ENCODE results near the gene DRAM2. TPM values are rescaled to one million over a fixed set of nuclear protein-coding genes. Genes with fewer than 3 reads are reported as not detected.

DRAM2 gene
- total RNA-seq, 4 donors from 2014 or later, result 33.5 to 58.9 (median 37.4) TPM

GRCh38 chr1:111145542-111145941 lies 5.6 kb upstream of the DRAM2 start:
- peaks cover 0 to 37% of the 10 kb centered on the region in 2 donors for H3K36me3 ChIP-seq
- ATAC-seq, result no peak
- TF ChIP-seq CTCF (IDR thresholded peaks at IDR 0.05) (no peak), POLR2A (IDR thresholded peaks at IDR 0.05) (no peak)
- WGBS, 2 donors (ENCODE audit: low coverage in 1 of 2), result 80% methylated on average over 1 of the region's 2 CpGs; no CpG with 5 or more reads in 1 of the 2 donors
- H3K4me3 ChIP-seq, result no peak overlapping the region
- peaks cover 0 to 35% (median 12%) of the 10 kb centered on the region in 3 donors for H3K4me1 ChIP-seq
- H3K9me3 ChIP-seq, result no peaks in the 10 kb centered on the region
- no peak overlapping the region for H3K27ac ChIP-seq
- H3K27me3 ChIP-seq, result no peaks in the 10 kb centered on the region

- no peak for ATAC-seq
Measured at GRCh38 chr1:111142356-111142975, 2.6 kb upstream of the DRAM2 start.

GRCh38 chr1:111141245-111142220 lies 1.6 kb upstream of the DRAM2 start:
- H3K27ac ChIP-seq, result no peak overlapping the region
- WGBS, 2 donors (ENCODE audit: low coverage in 1 of 2), result 36 to 46% methylated on average over 5 of the region's 5 CpGs
- no peak for ATAC-seq

More at GRCh38 chr1:111142356-111142975, 2.6 kb upstream of the DRAM2 start:
- H3K4me3 ChIP-seq, result no peak overlapping the region
- peaks cover 0 to 10% of the 10 kb centered on the region in 2 donors for H3K36me3 ChIP-seq
- TF ChIP-seq CTCF (IDR thresholded peaks at IDR 0.05), result no peak
- TF ChIP-seq POLR2A (IDR thresholded peaks at IDR 0.05), result no peak
- TF ChIP-seq POLR2AphosphoS5 (IDR thresholded peaks at IDR 0.05), result no peak
- no peak for TF ChIP-seq EP300 (IDR thresholded peaks at IDR 0.05)
- H3K4me1 ChIP-seq, result peaks cover 0 to 52% (median 16%) of the 10 kb centered on the region in 3 donors
- H3K9me3 ChIP-seq, result no peaks in the 10 kb centered on the region
- H3K27ac ChIP-seq, result no peak overlapping the region
- H3K27me3 ChIP-seq, result no peaks in the 10 kb centered on the region
- WGBS, 2 donors (ENCODE audit: low coverage in 1 of 2), result 55 to 56% methylated on average over 3 to 5 of the region's 5 CpGs

GRCh38 chr1:111140680-111140967 lies 731 bp upstream of the DRAM2 start:
- WGBS, 2 donors (ENCODE audit: low coverage in 1 of 2), result 0 to 1% methylated on average over 5 to 8 of the region's 9 CpGs
- H3K4me1 ChIP-seq, result peaks cover 0 to 48% (median 16%) of the 10 kb centered on the region in 3 donors
- peak overlapping the region; percentile 81 to 86 for H3K4me3 ChIP-seq
- H3K9me3 ChIP-seq, result no peaks in the 10 kb centered on the region
- H3K36me3 ChIP-seq, result peaks cover 0 to 23% of the 10 kb centered on the region in 2 donors
- no peak for ATAC-seq
- peak overlapping the region; percentile 87 to 96 (median 94) for H3K27ac ChIP-seq
- no peaks in the 10 kb centered on the region for H3K27me3 ChIP-seq
- TF ChIP-seq CTCF (IDR thresholded peaks at IDR 0.05) (no peak), POLR2AphosphoS5 (IDR thresholded peaks at IDR 0.05) (no peak), POLR2A (IDR thresholded peaks at IDR 0.05) (no peak), EP300 (IDR thresholded peaks at IDR 0.05) (no peak)

More at GRCh38 chr1:111141245-111142220, 1.6 kb upstream of the DRAM2 start:
- H3K9me3 ChIP-seq, result no peaks in the 10 kb centered on the region
- H3K4me1 ChIP-seq, result peaks cover 0 to 49% (median 16%) of the 10 kb centered on the region in 3 donors
- no peaks in the 10 kb centered on the region for H3K27me3 ChIP-seq
- peak overlapping the region; percentile 81 to 86 for H3K4me3 ChIP-seq
- peaks cover 0 to 18% of the 10 kb centered on the region in 2 donors for H3K36me3 ChIP-seq
- TF ChIP-seq POLR2AphosphoS5 (IDR thresholded peaks at IDR 0.05) (no peak), EP300 (IDR thresholded peaks at IDR 0.05) (no peak), CTCF (IDR thresholded peaks at IDR 0.05) (no peak), POLR2A (IDR thresholded peaks at IDR 0.05) (no peak)

Measured in gastroesophageal sphincter (tissue), 4 donors.